Measurements from ENCODE around the gene ABI3. TPM values are rescaled to one million over a fixed set of nuclear protein-coding genes. Genes with fewer than 3 reads are reported as not detected.

The ABI3 gene
- total and polyA plus RNA-seq, 9 of the 15 experiments (the other 6 are each of a cell fraction or from before 2014, with no cell fraction given) = not detected

DNA sequence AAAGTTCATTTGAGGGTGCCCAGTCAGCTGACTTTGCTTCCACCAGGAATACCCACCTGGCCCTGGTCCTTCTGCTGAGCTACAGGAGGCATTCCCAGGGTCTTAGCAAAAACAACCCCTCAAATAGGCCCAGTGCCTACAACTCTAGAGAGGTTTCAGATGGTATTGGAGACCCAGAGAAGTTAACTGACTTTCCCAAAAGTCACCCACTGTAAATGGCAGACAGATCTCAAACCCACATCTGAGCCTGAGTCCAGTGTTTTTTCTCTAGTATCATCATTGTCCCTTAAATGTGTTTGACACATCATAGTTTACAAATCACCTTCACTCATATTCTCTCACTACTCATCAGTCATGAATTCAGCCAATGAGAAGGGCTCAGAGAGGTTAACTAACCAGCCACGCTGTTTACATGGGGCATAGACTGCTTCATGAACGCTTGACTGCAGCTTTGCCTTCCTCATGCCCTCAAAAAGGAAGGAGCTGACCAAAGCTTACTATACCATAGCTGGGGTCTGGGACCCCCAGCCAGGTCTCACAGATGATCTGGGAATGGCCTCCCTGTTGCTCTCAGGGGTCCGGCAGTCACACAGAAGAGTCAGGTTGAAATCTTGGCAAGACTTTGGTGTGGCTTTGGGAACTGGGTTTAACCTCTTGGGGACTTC, 16.4 kb downstream of the ABI3 start:
- Histone ChIP-seq H2AFZ (ENCODE audit: low read depth, low read length) (no peak overlapping the region), H3K27me3 (ENCODE audit: control insufficient read depth in 2 of 2, insufficient read depth in 2 of 2, low read length in 2 of 2) (peaks cover 0 to 55% of the 10 kb centered on the region in 2 experiments; a peak in 3 of 5 replicates), H3K4me3 (no peak overlapping the region), H3K4me2 (ENCODE audit: insufficient read depth, low read length) (no peak overlapping the region), H4K20me1 (replicated peaks; ENCODE audit: control insufficient read depth, insufficient read depth, low read length) (no peaks in the 10 kb centered on the region), H3K4me1 (replicated peaks in 1 of 2; ENCODE audit: control insufficient read depth in 2 of 2, insufficient read depth in 2 of 2, low read length in 2 of 2) (peaks cover 5 to 33% of the 10 kb centered on the region in 2 experiments; a peak in 4 of 5 replicates), H3K9me3 (replicated peaks; ENCODE audit: control insufficient read depth, insufficient read depth, low read depth, low read length) (no peaks in the 10 kb centered on the region; the same call in 1 of the 2 replicates), H3K9ac (ENCODE audit: insufficient read depth in 1 of 2, low read depth in 2 of 2, low read length in 2 of 2) (no peak overlapping the region), H3K27ac (ENCODE audit: extremely low read depth, low read depth, low read length) (no peak overlapping the region), H3K79me2 (ENCODE audit: control insufficient read depth, insufficient read depth, low read length) (no peaks in the 10 kb centered on the region), H3K9me1 (ENCODE audit: control insufficient read depth, insufficient read depth, low read length) (no peaks in the 10 kb centered on the region), H3K36me3 (ENCODE audit: control insufficient read depth, insufficient read depth, low read length) (no peaks in the 10 kb centered on the region)
- intact Hi-C loops (cut with micrococcal nuclease) (loop anchor here (2.0 to 5.0 kb wide), 4 partner anchors 35 to 275 kb away; no protein-coding TSS in a partner anchor), in situ Hi-C loops (cut with MboI) (no loop called here)
- ChIA-PET POLR2A (interaction anchor here (0.6 to 0.8 kb wide), 3 partner anchors 157 to 311 kb away, joined by 3 read pairs; no protein-coding TSS in a partner anchor), CTCF (ENCODE audit: low intra/inter-chr PET ratio) (interaction anchor here (1.5 to 1.7 kb wide), 2 partner anchors 47 to 64 kb away, joined by 6 read pairs; no protein-coding TSS in a partner anchor)
- WGBS (ENCODE audit: insufficient coverage, low coverage, missing lambda C conversion rate) = 12% methylated on average over 3 of the region's 3 CpGs
- BruUV-seq (replicated peaks) = no TSS peak
- no peak for DNase-seq (ENCODE audit: extremely low read depth in 1 of 4, low spot score in 3 of 4)
- ATAC-seq = no peak
- FAIRE-seq = no peak
- TF ChIP-seq SMARCC2 (IDR thresholded peaks at IDR 0.05; ENCODE audit: low read depth) = no peak
- no peak for TF ChIP-seq POLR2G (IDR thresholded peaks at IDR 0.05; ENCODE audit: low read depth, low read length)
- no peak for TF ChIP-seq FOXP1 (CRISPR knock-in tag; IDR thresholded peaks at IDR 0.05)
- TF ChIP-seq, protein P1, sequence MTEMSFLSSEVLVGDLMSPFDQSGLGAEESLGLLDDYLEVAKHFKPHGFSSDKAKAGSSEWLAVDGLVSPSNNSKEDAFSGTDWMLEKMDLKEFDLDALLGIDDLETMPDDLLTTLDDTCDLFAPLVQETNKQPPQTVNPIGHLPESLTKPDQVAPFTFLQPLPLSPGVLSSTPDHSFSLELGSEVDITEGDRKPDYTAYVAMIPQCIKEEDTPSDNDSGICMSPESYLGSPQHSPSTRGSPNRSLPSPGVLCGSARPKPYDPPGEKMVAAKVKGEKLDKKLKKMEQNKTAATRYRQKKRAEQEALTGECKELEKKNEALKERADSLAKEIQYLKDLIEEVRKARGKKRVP (CRISPR knock-in tag; IDR thresholded peaks at IDR 0.05) = no peak
- no peak for TF ChIP-seq RFX7 (CRISPR knock-in tag; IDR thresholded peaks at IDR 0.05)
- no peak for TF ChIP-seq RHOXF2B (CRISPR knock-in tag; conservative IDR thresholded peaks at IDR 0.05)
- TF ChIP-seq MAFK (IDR thresholded peaks at IDR 0.05; ENCODE audit: low read length) = no peak
- no peak for TF ChIP-seq PCBP1 (IDR thresholded peaks at IDR 0.05; ENCODE audit: low read depth, low read length, poor library complexity, severe bottlenecking)
- TF ChIP-seq ZZZ3 (IDR thresholded peaks at IDR 0.05) = no peak
- TF ChIP-seq, protein P2, sequence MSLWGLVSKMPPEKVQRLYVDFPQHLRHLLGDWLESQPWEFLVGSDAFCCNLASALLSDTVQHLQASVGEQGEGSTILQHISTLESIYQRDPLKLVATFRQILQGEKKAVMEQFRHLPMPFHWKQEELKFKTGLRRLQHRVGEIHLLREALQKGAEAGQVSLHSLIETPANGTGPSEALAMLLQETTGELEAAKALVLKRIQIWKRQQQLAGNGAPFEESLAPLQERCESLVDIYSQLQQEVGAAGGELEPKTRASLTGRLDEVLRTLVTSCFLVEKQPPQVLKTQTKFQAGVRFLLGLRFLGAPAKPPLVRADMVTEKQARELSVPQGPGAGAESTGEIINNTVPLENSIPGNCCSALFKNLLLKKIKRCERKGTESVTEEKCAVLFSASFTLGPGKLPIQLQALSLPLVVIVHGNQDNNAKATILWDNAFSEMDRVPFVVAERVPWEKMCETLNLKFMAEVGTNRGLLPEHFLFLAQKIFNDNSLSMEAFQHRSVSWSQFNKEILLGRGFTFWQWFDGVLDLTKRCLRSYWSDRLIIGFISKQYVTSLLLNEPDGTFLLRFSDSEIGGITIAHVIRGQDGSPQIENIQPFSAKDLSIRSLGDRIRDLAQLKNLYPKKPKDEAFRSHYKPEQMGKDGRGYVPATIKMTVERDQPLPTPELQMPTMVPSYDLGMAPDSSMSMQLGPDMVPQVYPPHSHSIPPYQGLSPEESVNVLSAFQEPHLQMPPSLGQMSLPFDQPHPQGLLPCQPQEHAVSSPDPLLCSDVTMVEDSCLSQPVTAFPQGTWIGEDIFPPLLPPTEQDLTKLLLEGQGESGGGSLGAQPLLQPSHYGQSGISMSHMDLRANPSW (CRISPR knock-in tag; IDR thresholded peaks at IDR 0.05) = no peak
- no peak for TF ChIP-seq NCOR1 (IDR thresholded peaks at IDR 0.05)
- TF ChIP-seq ZNF274 (IDR thresholded peaks at IDR 0.05; ENCODE audit: borderline replicate concordance, low read depth, low read length) = no peak
- TF ChIP-seq, protein P3, sequence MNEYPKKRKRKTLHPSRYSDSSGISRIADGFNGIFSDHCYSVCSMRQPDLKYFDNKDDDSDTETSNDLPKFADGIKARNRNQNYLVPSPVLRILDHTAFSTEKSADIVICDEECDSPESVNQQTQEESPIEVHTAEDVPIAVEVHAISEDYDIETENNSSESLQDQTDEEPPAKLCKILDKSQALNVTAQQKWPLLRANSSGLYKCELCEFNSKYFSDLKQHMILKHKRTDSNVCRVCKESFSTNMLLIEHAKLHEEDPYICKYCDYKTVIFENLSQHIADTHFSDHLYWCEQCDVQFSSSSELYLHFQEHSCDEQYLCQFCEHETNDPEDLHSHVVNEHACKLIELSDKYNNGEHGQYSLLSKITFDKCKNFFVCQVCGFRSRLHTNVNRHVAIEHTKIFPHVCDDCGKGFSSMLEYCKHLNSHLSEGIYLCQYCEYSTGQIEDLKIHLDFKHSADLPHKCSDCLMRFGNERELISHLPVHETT (CRISPR knock-in tag; conservative IDR thresholded peaks at IDR 0.05 in 1 of 2, IDR thresholded peaks at IDR 0.05 in 1 of 2) = no peak
- no peak for TF ChIP-seq TEAD2 (tag; IDR thresholded peaks at IDR 0.05)
- no peak for TF ChIP-seq LARP7 (IDR thresholded peaks at IDR 0.05)

All from K562 (cell line).